IPS-20b (cell line): ENCODE measurements around the gene IL37.

Experiments used
- H3K27ac ChIP-seq: one replicate; pipeline ENCODE4 v1.5.1; 2013; ENCODE audit warnings: low read length
- H3K27me3 ChIP-seq: 2 replicates; pipeline ENCODE4 v1.6.1; 2013; ENCODE audit warnings: mild to moderate bottlenecking, low read length, inconsistent platforms; ENCODE audit not compliant: insufficient read depth
- H3K36me3 ChIP-seq: 2 replicates; pipeline ENCODE4 v1.6.1; 2013; ENCODE audit warnings: low read depth, mild to moderate bottlenecking, inconsistent platforms, low read length, moderate library complexity; ENCODE audit not compliant: insufficient read depth
- H3K4me1 ChIP-seq: 2 replicates; pipeline ENCODE4 v1.6.1; 2013; ENCODE audit warnings: mild to moderate bottlenecking, control low read depth, inconsistent platforms, low read length, moderate library complexity; ENCODE audit not compliant: insufficient read depth
- H3K4me3 ChIP-seq: 2 replicates; pipeline ENCODE4 v1.5.1; 2013; ENCODE audit warnings: mild to moderate bottlenecking, low read length, inconsistent platforms
- H3K9ac ChIP-seq: 2 replicates; pipeline ENCODE4 v1.6.1; 2013; ENCODE audit warnings: low read depth, mild to moderate bottlenecking, inconsistent platforms, low read length, moderate library complexity
- H3K9me3 ChIP-seq: 2 replicates; pipeline ENCODE4 v1.6.1; 2013; ENCODE audit warnings: mild to moderate bottlenecking, low read depth, low read length, inconsistent platforms; ENCODE audit not compliant: insufficient read depth

IL37 gene

GRCh38 chr2:112910865-112911264 is at the start of gene IL37:
Gene IL37 (plus strand): TSS chr2:112911165. CDS start chr2:112913013, 1,848 bp downstream.
- Histone ChIP-seq H3K9me3 (no peaks in the 10 kb centered on the region), H3K36me3 (no peaks in the 10 kb centered on the region), H3K27ac (no peak within 1 kb of the TSS), H3K9ac (no peak within 1 kb of the TSS), H3K27me3 (no peaks in the 10 kb centered on the region), H3K4me1 (no peaks in the 10 kb centered on the region), H3K4me3 (no peak within 1 kb of the TSS)

GRCh38 chr2:112864072-112864471 is 46.9 kb upstream of the IL37 start:
- H3K9me3 ChIP-seq = peaks cover 75% of the 10 kb centered on the region
- no peak overlapping the region for H3K27ac ChIP-seq
- H3K4me1 ChIP-seq = no peaks in the 10 kb centered on the region

GRCh38 chr2:112866128-112866835 is 44.7 kb upstream of the IL37 start:
- Histone ChIP-seq H3K4me1 (peaks cover 10% of the 10 kb centered on the region), H3K9me3 (peaks cover 54% of the 10 kb centered on the region)

More at GRCh38 chr2:112864072-112864471, 46.9 kb upstream of the IL37 start:
- Histone ChIP-seq H3K4me3 (no peak overlapping the region), H3K27me3 (no peaks in the 10 kb centered on the region), H3K9ac (no peak overlapping the region), H3K36me3 (no peaks in the 10 kb centered on the region)

GRCh38 chr2:112867701-112868631 is 43.0 kb upstream of the IL37 start:
- Histone ChIP-seq H3K9me3 (peaks cover 37% of the 10 kb centered on the region), H3K9ac (no peak overlapping the region), H3K27ac (no peak overlapping the region), H3K27me3 (no peaks in the 10 kb centered on the region), H3K4me3 (no peak overlapping the region), H3K36me3 (no peaks in the 10 kb centered on the region), H3K4me1 (peaks cover 12% of the 10 kb centered on the region)

More at GRCh38 chr2:112866128-112866835, 44.7 kb upstream of the IL37 start:
- Histone ChIP-seq H3K36me3 (no peaks in the 10 kb centered on the region), H3K9ac (no peak overlapping the region), H3K27ac (no peak overlapping the region), H3K27me3 (no peaks in the 10 kb centered on the region), H3K4me3 (no peak overlapping the region)

- H3K27ac ChIP-seq = no peak overlapping the region
- H3K36me3 ChIP-seq = no peaks in the 10 kb centered on the region
- H3K27me3 ChIP-seq = no peaks in the 10 kb centered on the region
- H3K4me1 ChIP-seq = peaks cover 12% of the 10 kb centered on the region
- H3K9ac ChIP-seq = no peak overlapping the region
- H3K9me3 ChIP-seq = peaks cover 26% of the 10 kb centered on the region; the same call in 1 of the 2 replicates
- no peak overlapping the region for H3K4me3 ChIP-seq
Measured at GRCh38 chr2:112869258-112869842, 41.6 kb upstream of the IL37 start.

- peaks cover 8% of the 10 kb centered on the region; the same call in 1 of the 2 replicates for H3K9me3 ChIP-seq
- H3K27ac ChIP-seq = peak overlapping the region; percentile 5
- no peaks in the 10 kb centered on the region for H3K36me3 ChIP-seq
- no peak overlapping the region for H3K4me3 ChIP-seq
- H3K9ac ChIP-seq = no peak overlapping the region
- H3K4me1 ChIP-seq = peaks cover 12% of the 10 kb centered on the region
- no peaks in the 10 kb centered on the region for H3K27me3 ChIP-seq
Measured at GRCh38 chr2:112870841-112871835, 39.8 kb upstream of the IL37 start.

GRCh38 chr2:112876257-112876970 is 34.6 kb upstream of the IL37 start:
- Histone ChIP-seq H3K4me1 (peaks cover 3% of the 10 kb centered on the region), H3K27ac (no peak overlapping the region), H3K9ac (no peak overlapping the region), H3K27me3 (no peaks in the 10 kb centered on the region), H3K36me3 (no peaks in the 10 kb centered on the region), H3K4me3 (no peak overlapping the region), H3K9me3 (no peaks in the 10 kb centered on the region)

GRCh38 chr2:112876971-112877361 is 34.0 kb upstream of the IL37 start:
- no peak overlapping the region for H3K9ac ChIP-seq
- peaks cover 3% of the 10 kb centered on the region; the same call in 1 of the 2 replicates for H3K4me1 ChIP-seq
- no peak overlapping the region for H3K27ac ChIP-seq
- no peaks in the 10 kb centered on the region for H3K9me3 ChIP-seq
- H3K27me3 ChIP-seq = no peaks in the 10 kb centered on the region
- no peak overlapping the region for H3K4me3 ChIP-seq
- H3K36me3 ChIP-seq = no peaks in the 10 kb centered on the region

- Histone ChIP-seq H3K36me3 (no peaks in the 10 kb centered on the region), H3K9me3 (no peaks in the 10 kb centered on the region), H3K27ac (no peak overlapping the region), H3K4me3 (no peak overlapping the region), H3K9ac (no peak overlapping the region), H3K27me3 (no peaks in the 10 kb centered on the region), H3K4me1 (peaks cover 3% of the 10 kb centered on the region; the same call in 1 of the 2 replicates)
Measured at GRCh38 chr2:112877423-112877822, 33.5 kb upstream of the IL37 start.

- no peak overlapping the region for H3K27ac ChIP-seq
Measured at GRCh38 chr2:112879491-112880041, 31.4 kb upstream of the IL37 start.

More at GRCh38 chr2:112879491-112880041, 31.4 kb upstream of the IL37 start:
- Histone ChIP-seq H3K9ac (no peak overlapping the region), H3K4me3 (no peak overlapping the region), H3K27me3 (no peaks in the 10 kb centered on the region), H3K4me1 (peaks cover 5% of the 10 kb centered on the region), H3K36me3 (no peaks in the 10 kb centered on the region), H3K9me3 (no peaks in the 10 kb centered on the region)
